NCI-H1048 (cell line): ENCODE measurements around the gene STN1.

ENCODE experiments used
- DNase-seq: peaks from one replicate; lab custom pipeline; 2025; lab: John Stamatoyannopoulos, UW

STN1 gene

GRCh38 chr10:103929381-103929921, 11.5 kb upstream of the STN1 start:
- DNase-seq: no peak

DNA sequence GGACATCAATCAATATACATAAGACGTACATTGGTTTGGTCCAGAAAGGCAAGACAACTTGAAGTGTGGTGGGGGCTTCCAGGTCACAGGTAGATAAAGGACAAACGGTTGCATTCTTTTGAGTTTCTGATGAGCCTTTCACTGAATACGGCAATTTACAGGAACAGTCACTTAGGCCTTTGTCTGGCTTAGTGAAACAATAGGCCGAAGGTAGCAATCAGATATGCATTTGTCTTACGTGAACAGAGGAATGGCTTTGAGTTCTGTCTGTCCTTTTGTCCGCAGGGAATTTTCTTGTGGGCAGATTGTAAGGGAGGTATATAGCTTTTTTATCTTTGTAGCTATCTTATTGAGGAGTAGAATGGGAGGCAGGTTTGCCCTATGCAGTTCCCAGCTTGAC, 10.8 kb upstream of the STN1 start:
- no peak for DNase-seq

- no peak for DNase-seq
Observed at GRCh38 chr10:103926722-103927319, 8.8 kb upstream of the STN1 start.

DNA sequence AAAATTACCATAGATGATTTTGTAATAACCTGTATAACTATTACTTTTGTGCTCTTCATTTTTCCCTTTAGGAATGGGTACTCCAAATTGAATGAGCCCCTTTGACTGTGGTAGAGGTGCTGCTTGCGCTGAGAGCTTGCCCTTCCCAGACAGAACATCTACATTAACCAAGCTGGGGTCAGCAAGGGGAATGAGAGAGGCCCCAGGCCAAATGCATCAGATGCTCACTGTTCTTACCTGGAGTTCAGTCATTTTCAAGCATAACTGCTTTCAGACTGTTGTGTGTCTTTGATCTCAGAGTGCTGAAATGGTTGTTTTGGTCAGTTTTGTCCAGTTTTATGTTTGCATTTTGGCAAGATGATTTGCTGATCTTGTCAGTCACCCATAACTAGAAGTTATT, 7.6 kb upstream of the STN1 start:
- DNase-seq: no peak

DNA sequence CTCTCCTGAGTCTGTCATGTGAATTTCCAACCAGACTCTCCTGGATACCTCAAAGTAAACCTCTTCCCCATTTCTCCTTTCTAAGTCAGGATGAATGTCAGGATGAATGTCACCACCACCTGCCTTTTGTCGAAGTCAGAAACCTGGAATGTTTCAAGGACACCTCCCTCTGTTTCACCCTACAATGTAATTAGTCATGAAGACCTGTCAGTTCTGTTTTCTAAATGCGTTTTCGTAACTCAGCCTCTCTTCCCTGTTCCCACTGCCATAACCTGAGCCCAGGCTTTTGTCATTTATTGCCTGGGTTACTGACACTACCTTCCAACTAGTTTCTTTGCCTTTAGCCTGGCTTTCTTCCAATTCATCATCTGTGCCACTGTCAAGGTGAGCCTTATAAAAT, 5.5 kb upstream of the STN1 start:
- DNase-seq: no peak

DNA sequence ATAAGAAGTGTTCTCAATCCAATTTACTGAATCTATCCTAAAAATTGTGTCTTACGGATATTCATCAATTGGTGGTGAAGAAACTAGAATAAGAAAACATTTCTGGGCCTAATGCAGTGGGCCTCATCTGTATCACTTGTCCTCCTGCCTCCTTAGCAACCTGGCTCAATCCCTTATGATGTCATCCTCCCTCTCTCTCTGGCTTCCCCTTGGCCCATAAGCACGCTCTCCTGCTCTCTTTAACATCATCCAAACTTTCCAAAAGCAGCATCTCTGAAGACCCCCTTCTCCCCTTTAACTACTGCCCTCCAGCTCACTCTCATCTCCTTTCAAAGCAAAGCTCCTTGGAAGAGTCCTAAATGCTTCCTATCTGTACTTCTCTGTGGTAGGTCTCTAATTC, 4.7 kb upstream of the STN1 start:
- no peak for DNase-seq

DNA sequence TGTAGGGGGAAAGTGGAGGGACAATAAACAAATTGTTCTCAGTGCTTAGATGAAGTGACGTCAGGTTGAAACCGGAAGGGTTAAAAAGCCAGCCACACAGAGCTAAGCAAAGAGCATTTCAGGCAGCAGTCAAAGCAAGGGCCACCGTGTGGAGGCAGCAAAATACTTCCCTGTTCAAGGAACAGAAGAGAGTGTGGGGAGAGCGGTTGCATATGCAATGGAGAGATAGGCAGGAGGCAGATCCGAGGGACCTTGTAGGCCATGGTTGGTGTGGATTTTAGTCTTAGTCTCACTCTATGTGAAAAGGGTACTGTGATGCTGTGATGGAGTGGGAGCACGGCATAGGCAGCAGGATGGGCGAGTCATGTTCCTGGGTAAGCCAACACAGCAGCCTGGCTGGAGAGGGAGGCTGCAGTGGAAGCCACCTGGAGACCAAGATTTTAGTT, 3.8 kb upstream of the STN1 start:
- DNase-seq: no peak

DNA sequence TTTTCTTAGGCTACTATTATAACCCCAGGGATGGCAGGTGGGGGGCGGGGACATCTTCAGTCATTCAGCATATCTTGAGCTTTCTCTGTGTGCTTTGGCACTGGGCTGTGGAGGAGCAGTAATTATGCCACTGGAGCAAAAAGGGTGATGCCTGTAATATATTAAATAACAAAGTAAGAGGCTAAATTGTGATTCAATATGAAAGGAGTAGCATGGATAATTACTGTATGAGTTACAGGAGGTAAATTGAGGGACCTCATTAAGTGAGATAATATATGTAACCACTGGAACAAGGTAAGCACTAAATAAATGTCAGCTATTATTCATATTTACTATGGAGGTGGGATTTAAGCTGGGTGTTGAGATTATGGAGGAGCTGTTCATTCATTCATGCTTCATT, 3.3 kb upstream of the STN1 start:
- no peak for DNase-seq

DNA sequence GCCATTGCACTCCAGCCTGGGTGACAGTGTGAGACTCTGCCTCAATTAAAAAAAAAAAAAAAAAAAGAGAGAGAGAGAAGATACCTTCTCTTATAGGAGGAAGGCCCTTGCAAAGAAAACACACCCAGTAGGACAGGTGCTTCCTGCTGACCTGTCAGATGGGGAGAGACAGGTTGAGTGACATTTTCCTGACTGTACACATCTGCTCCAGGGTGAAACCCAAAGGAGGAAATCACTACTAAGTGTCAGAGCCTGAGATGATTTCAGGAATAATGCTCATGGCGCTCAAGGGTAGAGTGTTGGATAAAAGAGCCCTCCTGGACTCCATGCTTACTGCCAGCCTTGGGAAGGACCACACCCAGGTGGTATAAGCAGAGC, 1.7 kb upstream of the STN1 start:
- no peak for DNase-seq

DNA sequence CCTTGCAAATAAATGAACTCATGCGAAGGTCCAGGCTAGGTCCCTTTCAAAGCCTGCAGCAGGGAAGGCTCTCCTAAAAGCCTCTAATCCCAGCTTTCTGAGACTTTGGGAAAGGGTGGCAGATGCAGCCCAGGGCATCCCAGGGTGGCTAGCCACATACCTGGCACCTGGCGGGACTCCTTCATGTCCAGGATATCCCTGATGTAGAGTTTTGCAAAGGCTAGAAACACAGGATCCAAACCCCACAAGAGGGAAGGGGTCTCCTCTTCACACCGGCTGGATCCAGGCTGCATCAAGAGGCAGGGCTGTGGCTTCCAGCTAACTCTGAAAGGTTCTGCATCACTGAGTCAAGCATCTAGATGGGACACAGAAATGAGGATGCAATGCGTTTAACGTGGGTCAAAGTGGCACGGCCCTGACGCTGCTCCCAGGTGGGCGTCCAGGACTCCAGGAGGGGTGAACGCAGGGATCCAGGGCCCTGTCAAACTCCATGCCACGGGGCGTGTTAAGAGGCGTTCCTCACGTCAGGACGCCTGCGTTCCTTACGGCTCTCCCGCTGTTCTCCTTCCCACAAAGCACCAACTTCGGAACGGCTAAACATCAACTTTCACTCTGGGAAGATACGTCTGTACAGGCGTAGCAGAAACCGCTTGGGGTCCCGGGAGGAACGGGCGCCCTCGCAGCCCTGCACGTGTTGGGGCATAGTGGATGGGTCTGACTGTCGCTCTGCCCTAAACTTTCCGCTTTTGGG, 507 bp downstream of the STN1 start:
- DNase-seq: no peak

GRCh38 chr10:103916876-103917275, 1.1 kb downstream of the STN1 start:
- no peak for DNase-seq

DNA sequence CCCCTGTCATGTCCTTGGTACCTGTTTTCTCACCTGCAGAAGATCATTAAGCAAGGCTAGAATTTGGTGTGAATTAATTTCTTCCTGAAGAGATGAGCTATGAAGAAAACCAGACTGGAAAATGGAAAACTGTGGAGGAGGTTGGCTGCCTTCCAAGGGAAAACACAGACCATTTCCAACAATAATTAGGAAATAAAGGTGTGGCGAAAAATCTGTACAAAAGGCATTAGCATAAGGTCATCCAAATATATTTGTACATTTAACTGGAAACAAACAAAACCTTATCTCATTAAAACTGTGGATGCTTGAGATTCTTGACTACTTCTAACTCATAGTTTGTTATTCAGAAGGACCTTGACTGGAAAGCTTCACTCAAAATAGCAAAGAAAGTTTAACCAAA, 1.7 kb downstream of the STN1 start:
- DNase-seq: no peak

DNA sequence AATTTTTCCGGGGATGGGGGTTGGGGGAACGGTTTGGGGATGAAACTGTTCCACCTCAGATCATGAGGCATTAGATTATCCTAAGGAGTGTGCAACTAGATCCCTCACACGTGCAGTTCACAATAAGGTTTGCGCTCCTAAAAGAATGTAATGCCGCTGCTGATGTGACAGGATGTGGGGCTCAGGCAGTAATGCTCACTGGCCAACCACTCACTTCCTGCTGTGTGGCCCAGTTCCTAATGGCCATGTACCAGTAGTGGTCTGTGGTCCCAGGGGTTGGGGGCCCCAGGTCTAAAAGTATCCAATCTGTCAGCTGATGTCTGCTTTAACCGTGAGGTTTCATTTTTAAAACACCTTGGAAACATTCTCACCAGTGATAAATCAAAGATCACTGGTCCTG, 2.2 kb downstream of the STN1 start:
- DNase-seq: no peak

GRCh38 chr10:103912759-103913158, 5.2 kb downstream of the STN1 start:
- no peak for DNase-seq

GRCh38 chr10:103911021-103911459, 6.9 kb downstream of the STN1 start:
- DNase-seq: no peak

DNA sequence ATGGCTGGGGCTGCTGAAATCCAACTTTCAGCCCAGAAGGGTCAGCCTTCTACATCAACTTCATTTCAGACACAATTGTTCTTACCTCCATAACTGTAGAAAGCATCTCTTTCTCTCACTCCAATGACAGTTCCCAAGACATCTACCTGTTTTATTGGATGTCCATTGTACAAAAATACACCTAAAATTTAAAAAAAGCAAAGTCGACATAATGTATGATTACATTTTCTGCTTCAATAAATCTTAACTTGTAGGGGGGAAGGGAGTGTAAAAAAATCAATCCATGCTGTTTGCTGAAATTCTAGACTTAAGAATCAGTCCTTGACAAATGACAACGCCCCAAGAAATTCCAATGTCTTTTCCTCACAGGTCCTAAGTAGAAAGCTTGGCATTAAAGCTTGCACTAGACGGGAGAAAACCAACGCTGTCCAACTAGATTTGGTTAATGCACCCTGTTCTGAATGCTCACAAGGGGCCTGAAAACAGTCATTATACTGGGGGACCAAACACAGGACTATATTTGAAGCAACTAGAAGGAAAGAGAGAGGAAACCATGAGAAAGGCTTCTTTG, 7.5 kb downstream of the STN1 start:
- DNase-seq: no peak

DNA sequence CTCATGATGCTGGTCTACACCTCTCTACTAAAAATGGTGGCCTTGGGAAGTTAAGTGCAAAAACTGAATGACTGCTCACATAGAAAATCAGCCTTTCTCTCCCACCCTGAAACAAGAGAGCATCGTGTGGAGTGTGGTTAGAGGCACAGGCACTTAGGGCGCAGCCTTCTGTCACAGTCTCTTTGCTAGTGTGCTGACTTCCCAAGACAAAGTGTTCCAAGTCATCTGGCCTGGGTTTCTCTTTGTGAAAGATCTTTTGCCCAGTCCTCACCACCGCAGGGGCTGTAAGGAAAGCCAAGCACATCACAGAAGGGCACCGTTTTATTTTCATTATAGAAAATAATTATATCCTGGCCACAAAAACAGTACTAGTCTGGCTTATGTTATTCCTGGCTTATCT, 12.5 kb downstream of the STN1 start:
- no peak for DNase-seq

DNA sequence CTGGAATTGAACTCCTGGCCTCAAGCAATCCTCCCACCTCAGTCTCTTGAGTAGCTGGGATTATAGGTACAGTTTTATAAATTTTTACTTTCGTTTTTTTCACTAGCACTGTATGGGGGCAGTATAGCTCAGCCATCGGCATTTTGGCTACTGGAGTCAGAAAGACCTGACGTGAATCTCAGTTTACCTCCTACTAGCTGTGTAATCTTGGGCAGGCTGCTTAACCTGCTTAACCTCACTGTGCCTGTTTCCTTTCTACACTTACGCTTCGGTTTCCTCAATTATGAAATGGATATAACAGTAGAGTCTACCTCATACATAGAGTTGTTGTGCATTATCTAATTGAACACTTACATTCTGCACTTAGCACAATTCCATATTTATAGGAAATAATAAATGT, 16.7 kb downstream of the STN1 start:
- no peak for DNase-seq

DNA sequence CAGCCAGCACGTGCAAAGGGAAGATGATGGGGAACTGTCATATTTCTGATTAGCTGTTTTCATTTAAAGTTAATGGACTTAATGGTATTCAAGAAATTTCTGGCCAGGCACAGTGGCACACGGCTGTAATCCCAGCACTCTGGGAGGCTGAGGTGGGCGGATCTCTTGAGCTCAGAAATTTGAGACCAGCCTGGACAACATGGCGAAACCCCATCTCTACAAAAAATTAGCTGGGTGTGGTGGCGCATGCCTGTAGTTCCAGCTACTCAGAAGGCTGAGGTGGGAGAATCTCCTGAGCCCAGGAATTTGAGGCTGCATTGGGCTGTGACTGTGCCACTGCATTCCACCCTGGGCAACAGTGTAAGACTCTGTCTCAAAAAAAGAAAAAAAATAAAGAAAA, 18.7 kb downstream of the STN1 start:
- no peak for DNase-seq

DNA sequence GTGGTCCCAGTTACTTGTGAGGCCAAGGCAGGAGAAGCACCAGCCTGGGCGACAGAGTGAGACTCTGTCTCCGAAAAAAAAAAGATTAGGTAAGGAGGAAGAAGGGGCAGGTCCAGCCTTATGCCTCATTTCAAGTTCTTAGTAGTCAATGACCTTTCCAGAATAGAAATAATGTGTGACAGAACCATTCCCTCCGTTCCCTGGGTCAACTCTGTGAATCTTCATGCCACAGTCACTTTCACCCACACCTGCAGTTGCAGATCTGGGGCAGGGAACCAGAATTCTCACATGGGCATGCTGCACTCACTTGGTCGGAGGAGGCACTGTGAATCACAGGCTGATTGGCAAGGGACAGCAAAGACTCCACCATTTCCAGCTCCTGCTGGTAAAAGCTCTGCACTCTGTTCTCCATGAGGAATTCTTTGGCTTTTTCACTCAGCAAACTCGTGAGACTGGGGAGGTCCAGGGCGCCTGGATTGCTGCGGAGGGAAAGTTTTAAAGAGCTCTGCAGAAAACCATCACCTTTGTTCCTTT, 20.7 kb downstream of the STN1 start:
- DNase-seq: no peak

GRCh38 chr10:103896225-103896624, 21.8 kb downstream of the STN1 start:
- DNase-seq: no peak

GRCh38 chr10:103895411-103896186, 22.4 kb downstream of the STN1 start:
- DNase-seq: no peak
